Left renal cortex interstitium (tissue), 4 donors: ENCODE data around the gene MAP3K4. TPM values are rescaled to one million over a fixed set of nuclear protein-coding genes. Genes with fewer than 3 reads are reported as not detected.
"Not testable (repeated sequence)": the region's sequence is repeated elsewhere in the genome, so short reads cannot be mapped to it uniquely, and the experiment has no call there.

Source experiments
- DNase-seq, 4 donors: peaks; one replicate each; pipeline ENCODE4 v3.0.0-alpha.2; 2013; ENCODE audit warnings: low read depth in 4 of 4, low spot score in 2 of 4, missing footprints in 1 of 4
- polyA plus RNA-seq, 4 donors: library from polyadenylated mRNA; unstranded; fragments of 120-200 nt; gene quantifications; one replicate each; pipeline ENCODE4 v1.2.1, GENCODE V29; 2013; ENCODE audit not compliant: insufficient read length in 4 of 4

Gene MAP3K4
- polyA plus RNA-seq, 4 donors = 25.2 to 47.2 (median 39.5) TPM

DNA sequence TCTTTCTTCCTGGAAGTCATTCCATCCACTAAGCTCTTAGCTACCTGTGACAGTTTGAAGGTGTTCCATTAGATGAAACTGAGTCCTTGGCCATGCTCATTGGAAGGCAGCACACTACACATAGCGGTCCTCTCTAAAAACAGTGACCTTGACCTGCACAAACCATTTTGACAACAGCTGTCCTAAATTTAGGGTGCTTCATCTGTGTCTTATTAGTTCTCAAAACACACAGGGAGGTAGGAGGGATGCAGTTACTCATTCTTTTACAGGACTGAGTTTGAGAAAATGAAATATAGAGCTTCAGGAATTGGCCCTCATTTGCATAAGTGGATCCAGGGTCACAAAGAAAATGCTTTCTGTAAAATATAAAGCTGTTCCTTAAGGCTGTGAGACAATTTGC, 20.4 kb upstream of the MAP3K4 start:
- DNase-seq = no peak

GRCh38 chr6:160972111-160972510, 19.5 kb upstream of the MAP3K4 start:
- no peak for DNase-seq

DNA sequence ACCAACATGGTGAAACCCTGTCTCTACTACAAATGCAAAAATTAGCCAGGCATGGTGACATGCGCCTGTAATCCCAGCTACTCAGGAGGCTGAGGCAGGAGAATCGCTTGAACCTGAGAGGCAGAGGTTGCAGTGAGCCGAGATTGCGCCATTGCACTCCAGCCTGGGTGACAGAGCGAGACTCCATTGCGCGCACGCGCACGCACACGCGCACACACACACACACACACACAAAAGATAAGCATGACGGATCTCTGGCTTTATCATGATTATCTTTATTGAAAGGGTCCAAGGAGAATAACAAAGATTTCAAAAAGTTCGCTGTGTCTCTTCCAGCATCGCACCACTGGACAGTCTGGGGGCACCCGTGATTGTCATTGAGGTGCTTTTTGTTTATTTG, 19.0 kb upstream of the MAP3K4 start:
- DNase-seq = not testable (repeated sequence)

GRCh38 chr6:160973311-160974250, 18.0 kb upstream of the MAP3K4 start:
- no peak for DNase-seq

DNA sequence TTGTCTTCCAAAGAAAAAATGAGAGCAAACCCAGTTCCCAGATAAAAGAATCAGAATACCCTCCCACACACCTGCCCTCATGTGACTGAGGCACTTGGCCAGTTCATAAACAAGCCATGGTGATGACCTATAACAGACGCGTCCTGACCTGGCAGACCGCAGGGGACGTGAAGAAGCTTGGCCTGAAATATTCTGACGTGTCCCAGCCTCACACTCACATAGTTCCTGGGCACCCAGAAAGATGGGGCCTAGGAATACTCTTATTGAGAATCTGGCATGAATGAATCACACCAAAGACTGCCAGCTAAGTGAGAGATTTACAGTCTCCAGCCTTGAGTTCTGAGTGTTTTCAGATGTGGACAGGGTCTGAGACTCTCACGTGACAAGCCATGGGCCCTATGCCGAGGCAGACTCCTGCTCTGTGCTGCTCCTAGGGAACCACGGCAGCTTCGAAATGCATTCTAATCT, 17.2 kb upstream of the MAP3K4 start:
- peak in 3 of 4 donors; percentile 9 to 40 (median 19) for DNase-seq

DNA sequence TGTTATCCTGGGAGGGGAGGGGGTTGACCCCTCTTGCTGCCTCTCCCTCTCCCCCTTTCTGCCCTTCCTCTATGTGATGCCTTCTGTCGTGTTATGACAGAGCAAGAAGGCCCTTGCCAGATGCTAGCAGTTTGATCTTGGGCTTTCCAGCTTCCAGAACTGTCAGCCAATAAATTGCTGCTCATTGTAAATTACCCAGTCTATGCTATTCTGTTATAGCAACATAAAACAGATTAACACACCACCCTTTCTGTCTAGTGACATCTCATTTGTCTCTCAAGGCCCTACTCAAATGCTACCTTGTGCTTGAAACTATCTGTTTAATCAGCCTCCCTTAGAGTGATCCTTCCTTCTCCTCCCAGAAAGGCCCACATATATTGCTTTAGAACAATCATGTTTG, 16.4 kb upstream of the MAP3K4 start:
- DNase-seq = no peak

- not testable (repeated sequence) for DNase-seq
These were observed 15.6 kb upstream of the MAP3K4 start for GRCh38 chr6:160975961-160976360.

- DNase-seq = no peak
These were observed 13.2 kb upstream of the MAP3K4 start for GRCh38 chr6:160978141-160978901.

DNA sequence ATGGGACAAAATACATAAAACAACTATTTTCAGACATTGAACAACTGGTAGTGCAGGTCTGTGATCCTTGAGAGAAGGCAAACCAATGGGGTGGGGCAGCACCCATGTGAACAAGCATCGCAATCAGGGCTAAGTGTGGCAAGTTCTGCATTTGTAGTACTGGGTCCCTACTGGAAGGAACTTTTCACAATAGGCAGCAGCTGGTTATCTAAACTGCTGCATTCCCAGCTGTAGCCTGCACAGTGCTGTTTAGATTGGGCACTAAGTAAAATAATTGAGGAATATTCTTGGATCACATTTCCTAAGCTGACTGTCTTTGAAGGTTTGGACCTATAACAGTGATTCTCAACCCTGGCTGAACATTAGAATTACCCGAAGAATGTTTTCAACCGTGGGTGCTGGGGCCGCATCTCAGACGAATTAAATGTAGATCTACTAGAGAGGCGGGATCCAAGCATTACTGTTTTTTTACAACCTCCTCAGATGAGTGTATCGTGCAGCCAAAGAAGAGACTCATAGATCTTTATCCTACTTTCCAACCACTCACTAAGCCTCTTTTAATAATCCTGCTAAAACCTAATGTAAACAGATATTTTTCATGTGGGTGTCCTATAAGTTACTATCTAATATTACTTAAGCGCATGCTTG, 12.4 kb upstream of the MAP3K4 start:
- DNase-seq = no peak

- not testable (repeated sequence) for DNase-seq
These were observed 8.1 kb upstream of the MAP3K4 start for GRCh38 chr6:160983377-160983948.

- no peak for DNase-seq
These were observed 4.7 kb upstream of the MAP3K4 start for GRCh38 chr6:160986851-160987250.

DNA sequence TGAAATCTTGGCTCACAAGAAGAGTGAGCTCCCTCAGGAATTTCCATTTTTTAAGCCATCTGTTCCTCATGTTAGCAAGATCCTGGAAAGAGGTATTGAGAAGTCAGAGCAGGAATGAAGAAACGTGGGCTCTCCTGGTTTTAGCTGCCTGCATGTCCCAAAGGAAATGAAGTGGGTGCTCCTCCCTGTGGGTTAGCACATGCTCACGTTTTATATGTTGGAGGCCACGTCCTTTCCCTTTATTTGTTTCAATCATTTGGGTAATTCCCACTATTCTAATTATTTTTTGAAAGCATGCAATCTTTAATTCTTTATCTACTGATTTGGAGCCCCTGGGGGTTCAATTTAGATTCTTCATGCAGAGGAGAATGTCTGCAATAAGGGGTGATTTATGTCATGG, 4.3 kb upstream of the MAP3K4 start:
- no peak for DNase-seq

DNA sequence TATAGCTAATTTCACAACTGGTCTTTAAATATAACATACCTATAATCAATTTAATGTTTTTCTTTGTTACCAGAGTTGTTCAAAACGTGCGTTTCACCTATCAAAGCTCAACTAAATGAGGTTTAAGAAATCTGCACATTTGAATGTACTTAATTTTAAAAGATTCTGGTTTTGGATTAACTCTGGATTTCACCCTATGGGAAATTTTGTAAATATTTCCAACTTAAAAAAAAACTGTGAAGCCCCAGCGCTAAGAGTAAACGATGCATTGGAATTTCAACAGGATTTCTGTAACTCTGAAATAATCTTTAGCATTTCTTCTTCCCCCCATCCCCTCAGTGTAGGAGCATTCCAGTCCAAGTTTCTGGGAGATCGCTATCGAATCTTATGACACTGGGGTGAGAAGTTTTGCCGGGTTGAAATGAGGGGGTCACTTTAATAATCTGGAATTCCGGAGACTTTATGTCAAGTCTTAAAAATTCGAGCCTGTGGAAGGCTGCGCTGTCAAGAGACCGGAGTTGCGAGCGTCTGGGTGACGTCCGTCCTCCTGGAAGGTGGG, 643 bp upstream of the MAP3K4 start:
- DNase-seq = peak in 1 of 4 donors; percentile 7

DNA sequence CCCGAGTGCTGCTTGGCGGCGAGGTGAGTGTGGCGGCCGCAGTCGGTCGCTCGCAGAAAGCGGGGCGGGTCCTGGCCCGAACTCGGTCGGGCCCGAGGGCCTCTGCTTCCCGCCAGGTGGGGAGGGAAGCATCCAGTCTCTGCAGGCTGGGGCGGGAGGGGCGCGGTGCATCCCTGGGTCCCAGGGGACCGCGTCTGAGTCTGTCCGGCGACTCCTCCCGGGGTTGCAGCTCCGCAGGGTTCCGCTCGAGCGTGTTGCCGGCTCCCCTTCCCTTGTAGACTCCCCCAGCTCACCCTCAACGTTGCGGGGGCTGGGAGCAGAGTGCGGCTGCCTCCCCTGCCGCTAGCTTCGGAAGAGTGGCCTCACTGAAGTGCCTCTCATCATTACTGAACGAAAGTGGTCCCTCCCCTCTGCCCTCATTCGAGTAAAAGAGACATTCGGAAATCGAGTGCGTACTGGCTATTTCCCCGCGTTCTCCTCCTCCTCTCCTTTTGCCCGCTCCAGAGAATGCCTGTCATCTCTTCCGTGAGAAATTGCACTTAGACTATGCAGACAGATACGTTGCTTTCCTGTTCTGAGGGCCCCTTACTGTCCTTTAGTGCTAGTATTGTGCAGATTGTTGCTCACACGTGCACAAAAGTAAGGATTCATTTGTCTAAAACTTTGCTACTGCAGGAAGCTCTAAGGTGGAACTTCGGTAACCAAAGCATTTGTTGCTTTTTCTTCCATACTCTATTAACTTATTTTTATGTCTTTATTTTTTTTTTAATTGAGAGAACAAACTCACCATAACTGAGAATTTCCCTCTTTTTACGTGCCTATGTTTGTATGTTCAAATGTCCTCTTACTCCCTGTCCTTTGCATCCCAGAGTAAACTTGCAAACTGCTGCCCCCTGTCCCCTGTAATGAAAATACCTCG, 751 bp downstream of the MAP3K4 start:
- peak; percentile 13 to 64 (median 52) for DNase-seq

DNA sequence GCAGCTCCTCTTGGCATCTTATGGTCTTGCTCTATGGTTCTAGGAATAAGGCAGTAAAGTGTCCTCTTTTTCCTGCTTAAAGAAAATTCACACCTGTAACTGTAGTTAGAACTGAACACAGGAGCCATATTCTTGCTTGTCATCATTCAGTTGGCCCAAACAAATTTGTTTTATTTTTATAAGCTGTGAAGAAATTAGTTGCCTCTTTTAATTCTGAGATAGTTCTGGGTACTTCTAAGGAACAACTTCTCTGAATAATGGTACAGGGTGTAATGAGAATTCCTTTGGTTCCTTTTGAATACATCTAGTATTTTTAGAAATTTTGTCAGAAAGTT, 1.4 kb downstream of the MAP3K4 start:
- no peak for DNase-seq

- no peak for DNase-seq
These were observed 3.7 kb downstream of the MAP3K4 start for GRCh38 chr6:160995271-160995670.

DNA sequence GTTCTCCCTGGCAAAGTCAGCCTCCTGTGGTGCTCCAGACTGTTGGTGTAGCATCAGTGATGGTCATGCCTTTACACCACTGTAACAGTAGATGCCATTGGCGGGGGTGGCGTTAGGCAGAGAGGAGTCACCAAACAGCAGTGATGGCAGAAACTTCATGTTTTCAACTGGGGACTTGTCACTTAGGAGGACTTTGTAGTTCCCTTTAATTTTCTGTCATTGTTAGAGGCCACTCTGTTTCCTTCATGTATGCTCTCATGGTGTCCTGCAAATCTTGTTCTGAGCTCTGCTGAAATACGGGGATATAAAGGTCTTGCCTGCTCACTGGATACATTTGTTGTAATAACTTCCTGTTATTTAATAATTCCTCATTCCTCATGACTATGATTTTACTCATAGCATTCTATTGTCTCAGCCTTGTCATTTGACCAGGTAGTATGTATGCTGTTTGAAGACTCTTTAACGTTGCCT, 4.6 kb downstream of the MAP3K4 start:
- no peak for DNase-seq

GRCh38 chr6:160998217-160998616, 6.6 kb downstream of the MAP3K4 start:
- DNase-seq = no peak

DNA sequence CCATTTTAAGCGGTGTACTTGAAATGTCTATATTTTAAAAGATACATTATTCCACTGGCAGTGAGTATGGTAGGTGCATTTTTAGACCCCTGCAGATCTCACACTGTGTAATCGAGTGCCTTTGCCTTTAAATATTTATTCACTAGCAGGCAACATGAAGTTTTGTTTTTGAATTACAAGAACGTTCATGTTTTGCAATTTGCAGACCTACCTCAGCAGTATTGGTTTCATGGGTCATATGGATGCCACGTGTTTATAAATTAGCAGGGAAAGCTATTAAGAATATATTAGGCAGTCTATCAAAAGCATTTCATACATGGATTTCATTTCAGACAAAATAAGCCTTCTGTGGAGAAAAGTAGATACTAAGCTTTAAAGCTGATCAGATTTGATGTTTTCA, 7.2 kb downstream of the MAP3K4 start:
- no peak for DNase-seq
